NOMO-1 (cell line): ENCODE measurements around the gene SPRN.
"Not testable (repeated sequence)": the region's sequence is repeated elsewhere in the genome, so short reads cannot be mapped to it uniquely, and the experiment has no call there.

Source experiments
- DNase-seq, 2 experiments: peaks; one replicate each; lab custom pipeline; 2025; ENCODE audit not compliant: unreplicated experiment in 2 of 2; lab: John Stamatoyannopoulos, UW

Gene SPRN

DNA sequence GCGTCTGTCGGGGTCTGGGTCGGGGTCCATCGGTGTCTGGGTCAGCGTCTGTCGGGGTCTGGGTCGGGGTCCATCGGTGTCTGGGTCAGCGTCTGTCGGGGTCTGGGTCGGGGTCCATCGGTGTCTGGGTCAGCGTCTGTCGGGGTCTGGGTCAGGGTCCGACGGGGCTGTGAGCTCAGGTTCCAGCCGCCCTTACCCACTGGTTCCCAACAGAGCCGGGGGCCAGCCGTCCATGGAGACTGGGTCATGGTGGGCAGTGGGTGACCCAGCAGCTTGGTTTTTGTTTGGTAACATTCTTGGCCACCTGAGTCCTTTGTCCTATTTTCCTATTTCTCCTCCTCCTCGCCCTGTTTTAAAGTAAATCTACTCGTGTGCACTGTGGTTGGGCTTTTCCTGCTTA lies 16.9 kb upstream of the SPRN start:
- DNase-seq, result not testable (repeated sequence)

DNA sequence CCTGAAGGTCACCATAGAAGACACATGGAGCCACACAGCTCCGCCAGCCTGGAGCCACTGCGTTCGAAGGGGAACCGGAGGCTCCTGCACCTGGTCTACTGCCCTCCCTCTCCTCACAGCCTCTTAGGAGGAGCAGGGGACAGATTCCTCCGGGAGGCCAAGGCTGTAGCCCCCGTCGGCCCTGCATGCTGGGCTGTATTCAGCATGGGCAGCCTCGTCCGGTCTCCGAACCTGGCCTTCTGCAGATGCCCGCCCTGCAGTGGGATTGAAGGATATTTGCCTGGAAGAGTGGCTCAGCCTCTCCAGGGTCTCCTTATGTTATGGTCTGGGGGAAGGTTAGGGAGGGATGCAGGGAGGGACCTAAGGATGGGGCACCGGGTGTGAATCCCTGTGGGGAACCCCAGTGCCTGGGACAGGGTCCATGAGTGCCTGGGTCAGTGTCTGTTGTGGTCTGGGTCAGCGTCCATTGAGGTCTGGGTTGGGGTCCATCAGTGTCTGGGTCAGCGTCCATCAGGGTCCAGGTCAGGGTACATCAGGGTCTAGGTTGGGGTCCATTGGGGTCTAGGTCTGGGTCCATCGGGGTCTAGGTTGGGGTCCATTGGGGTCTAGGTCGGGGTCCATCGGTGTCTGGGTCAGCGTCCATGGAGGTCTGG lies 16.3 kb upstream of the SPRN start:
- no peak for DNase-seq

DNA sequence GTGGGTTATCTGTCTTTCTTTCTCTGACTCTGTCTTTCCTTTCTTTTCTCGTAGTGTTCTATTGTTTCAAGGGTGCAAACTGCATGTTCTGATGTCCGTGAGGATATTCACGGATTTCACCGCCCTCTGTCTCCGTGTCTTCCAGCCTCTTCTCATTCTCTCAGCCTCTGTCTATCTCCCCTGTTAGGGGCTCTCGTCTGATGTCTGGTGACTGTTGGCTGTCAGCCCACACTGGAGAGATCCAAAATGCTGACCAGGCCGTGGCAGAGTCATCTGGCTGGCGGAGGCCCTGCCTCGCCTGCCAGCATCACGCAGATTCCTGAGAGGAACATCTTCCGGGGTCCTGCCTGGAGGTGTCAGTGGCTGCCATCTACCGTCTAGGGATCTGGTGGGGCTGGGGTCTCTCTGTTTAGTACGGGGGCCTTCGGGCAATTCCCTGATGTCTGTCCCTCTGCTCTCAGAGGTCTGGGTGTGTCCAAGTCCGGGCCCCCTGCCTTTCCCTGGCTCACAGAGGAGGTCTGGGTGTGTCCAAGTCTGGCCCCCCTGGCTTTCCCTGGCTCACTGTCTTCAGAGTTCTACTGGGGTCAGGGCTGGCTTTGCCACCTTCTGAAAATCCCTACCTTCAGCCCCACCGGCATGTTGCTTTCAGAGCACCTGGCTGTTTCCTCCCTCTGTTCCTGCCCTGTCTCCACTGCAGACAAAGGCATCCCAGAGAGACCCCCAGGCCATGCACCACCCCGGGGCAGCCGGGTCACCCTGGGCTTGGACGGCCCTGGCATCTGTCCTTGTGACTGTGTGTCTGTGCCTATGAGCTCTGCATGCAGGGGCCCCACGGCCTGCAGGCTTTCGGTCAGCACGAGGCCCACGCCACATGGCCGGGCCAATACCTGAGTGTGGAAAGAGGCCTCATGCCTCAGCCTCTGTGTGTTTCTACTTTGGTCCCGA lies 15.4 kb upstream of the SPRN start:
- no peak for DNase-seq

DNA sequence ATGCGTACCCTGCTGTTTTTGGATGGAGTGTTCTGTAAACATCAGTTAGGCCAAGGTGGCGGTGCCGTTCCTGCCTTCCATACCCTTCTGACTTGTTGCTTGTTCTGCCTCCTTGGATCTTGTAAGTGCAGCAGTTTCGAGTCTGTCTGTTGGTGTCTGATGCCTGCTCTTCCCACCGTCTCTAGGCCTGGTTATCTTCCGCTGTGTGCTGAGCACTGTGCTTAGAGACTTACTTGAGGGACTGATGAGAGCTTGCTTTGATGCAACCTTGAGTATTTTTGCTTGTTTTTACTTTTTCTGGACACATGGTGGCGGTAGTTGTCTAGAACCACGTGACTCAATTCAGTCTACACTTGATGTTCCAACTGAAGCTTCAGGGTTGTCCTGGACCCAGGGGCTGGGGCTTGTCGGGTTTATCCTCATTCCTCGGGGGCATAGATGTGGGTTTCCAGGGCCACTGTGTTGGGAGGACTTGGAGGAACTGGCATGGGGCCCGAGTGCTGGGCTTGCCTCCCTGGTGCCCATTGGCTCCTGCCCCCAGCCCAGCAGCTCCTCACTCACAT lies 14.4 kb upstream of the SPRN start:
- DNase-seq, result peak in 1 of 2 experiments; percentile 68

DNA sequence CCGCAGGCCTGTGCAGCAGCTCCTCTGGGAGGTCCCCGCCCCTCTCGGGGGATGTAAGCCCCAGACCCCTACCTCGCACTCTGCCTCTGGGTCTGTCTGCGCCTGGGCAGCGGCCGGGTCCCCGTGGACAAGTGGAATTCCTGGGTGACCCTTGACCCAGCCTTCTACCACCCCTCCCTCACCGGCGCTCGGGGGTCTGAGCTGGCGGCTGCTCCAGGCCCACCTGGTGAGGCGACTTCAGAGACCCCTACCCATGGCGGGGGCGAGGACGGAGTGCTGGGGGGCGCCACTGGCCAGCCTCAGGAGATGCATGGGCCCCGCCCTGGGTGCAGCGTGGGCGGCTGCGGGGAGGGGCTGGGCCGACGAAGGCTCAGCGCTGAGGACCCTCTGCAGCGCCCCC lies 8.4 kb upstream of the SPRN start:
- not testable (repeated sequence) for DNase-seq

- not testable (repeated sequence) for DNase-seq
These were observed 7.6 kb upstream of the SPRN start for GRCh38 chr10:133431888-133432613.

DNA sequence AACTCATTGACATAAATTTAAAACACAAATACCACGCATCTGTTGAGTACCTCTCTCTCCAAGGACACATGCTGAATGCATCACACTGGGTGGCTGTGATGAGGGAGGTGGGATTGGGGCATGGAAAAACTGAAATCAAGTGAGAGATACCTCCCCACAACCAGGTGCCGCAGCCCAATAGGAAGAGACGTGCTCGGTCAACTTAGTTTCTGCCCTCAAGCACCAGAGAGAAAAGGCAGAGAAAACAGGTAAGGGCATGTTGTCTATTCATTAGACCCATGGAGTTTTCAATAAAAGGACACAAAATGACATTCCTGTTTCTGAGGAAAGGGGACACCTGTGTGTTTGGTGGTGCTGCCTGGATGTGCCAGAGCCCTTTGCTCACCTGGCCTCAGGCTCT lies 5.1 kb upstream of the SPRN start:
- not testable (repeated sequence) for DNase-seq

GRCh38 chr10:133424102-133424501 lies 323 bp downstream of the SPRN start:
- not testable (repeated sequence) for DNase-seq

GRCh38 chr10:133422807-133423771 lies 1.3 kb downstream of the SPRN start:
- no peak for DNase-seq

DNA sequence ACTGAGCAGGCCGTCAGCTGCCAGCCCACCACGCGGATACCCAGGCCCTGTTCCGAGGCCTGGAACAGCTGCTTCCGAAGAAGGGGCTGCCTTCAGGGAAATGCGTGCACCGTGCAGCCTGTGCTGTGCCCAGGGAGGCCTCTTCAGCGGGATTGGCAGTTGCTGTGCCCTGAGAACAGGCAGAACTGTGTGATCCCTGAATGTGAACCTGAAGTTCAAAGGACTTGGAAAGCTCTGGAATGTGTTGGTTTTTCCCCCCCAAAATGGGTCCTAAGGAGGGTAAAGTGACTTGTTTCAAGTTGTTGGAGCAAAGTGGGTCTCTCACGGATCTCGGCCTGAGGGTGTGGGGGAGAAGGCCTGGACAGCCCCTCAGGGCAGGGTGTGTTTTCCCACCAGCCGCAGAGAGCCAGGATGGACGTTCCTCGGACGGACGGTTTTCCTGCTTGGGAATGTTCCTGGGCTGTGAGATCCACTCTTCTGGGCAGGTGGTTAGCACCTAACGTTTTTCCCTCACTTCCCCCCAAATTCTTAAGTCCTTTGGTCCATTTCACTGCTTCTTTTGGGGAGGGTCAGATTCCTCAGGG lies 2.1 kb downstream of the SPRN start:
- no peak for DNase-seq

DNA sequence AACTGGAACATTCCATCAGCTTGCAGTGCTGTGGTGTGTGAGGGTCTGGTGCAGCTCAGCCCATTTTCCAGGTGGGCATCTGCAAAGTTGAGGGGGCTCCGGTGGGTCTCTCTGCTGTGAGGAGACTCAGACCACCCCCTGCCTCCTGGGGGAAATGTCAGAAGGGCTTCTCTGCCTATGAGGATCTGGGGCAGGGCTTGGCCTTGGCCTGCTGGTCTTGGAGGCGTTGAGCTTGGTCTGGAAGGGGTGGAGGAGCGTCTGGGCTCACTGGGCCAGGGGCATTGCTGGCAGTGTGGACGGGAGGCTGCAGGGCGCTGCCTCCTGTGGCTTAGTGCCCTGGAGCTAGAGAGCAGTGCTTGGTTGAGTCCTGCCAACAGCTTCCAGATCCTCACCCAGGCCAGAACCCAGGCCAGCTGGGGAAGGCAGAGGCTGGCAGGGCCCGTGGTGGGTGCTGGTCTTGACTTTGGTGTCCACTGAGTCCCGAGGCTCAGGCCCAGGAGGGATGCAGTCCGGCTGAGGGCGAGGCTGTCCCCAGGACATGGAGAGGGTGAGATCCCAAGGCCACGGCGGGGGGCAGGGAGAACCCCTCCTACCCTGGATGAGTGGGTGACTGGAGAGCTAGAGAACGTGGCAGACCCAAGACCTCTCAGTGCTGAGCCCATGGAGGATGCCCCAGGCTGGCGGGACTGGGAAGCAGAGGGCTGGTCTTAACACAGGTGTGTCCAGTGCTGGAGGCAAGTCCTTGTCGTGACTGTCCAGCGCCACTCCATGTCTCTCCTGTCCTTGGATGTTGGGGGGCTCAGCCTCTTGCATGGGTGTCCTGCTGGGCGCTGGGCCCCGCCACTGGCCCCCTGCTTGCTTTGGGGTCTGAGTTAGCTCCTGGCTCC lies 2.8 kb downstream of the SPRN start:
- DNase-seq, result no peak

DNA sequence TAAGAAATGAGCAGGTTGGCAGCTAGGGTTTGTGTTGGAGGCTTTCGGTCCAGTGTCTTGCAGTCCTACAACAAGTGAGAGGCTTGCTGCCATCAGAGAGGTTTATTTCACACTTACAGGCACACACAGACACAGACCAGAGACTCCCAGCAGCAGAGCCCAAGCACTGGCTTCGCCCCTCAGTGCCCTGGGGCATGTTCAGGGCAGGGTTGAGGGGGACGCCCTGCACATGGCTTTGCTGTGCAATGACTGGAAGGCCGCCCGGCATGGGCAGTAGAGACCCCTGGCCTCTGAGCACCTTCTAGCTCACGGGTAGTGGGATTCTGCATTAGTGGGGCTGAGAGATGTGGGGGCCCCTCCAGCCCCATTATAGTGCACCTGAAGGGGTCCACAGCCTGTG lies 3.8 kb downstream of the SPRN start:
- DNase-seq, result no peak

GRCh38 chr10:133420028-133420427 lies 4.4 kb downstream of the SPRN start:
- no peak for DNase-seq

GRCh38 chr10:133419211-133419950 lies 5.0 kb downstream of the SPRN start:
- no peak for DNase-seq

DNA sequence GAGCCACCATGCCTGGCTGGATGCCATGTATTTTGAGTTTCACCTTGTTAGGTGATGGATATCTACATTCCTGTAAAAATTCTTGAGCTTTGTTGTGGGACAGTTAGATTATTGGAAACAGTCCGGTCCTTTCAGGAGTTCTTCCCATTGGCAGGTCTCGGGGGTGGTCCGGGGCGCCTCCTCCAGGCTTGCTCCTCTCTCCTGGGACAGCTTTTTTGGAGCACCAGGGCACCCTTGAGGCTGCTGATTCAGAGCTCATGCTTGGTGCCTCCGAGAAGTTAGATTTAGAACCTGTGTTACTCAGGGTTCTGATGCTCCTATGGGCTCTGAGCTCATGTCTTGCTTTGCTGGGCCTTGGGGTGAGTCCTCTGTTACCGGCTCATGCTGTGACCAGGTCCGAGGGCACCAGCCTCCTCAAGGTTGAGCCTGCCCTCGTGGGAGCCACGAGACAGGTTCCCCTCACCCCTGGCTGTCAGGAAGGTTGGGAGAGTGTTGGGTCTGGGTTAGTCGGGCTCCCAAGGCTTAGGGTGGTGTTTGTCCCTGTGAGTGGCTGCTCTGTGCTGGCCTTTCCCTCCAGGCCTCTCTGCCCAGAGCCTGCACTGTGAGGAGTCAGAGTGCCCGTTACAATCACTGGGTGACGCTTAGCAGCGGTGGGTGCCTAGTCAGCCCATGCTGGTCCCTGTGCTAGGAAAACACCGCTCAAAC lies 6.0 kb downstream of the SPRN start:
- no peak for DNase-seq

- DNase-seq, result no peak
These were observed 8.7 kb downstream of the SPRN start for GRCh38 chr10:133415752-133416151.

DNA sequence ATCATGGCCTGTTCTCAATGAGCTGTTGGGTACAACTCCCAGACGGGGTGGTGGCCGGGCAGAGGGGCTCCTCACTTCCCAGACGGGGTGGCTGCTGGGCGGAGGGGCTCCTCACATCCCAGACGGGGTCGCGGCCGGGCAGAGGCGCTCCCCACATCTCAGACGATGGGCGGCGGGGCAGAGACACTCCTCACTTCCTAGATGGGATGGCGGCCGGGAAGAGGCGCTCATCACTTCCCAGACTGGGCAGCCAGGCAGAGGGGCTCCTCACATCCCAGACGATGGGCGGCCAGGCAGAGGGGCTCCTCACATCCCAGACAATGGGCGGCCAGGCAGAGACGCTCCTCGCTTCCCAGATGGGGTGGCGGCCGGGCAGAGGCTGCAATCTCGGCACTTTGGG lies 10.0 kb downstream of the SPRN start:
- DNase-seq, result not testable (repeated sequence)
